Ishikawa (cell line): ENCODE measurements around the gene HAUS1.

Experiments
- CEBPB ChIP-seq: IDR thresholded peaks from 2 replicates; pipeline ENCODE4 v1.6.1; 2012
- CREB1 ChIP-seq: IDR thresholded peaks from 2 replicates; pipeline ENCODE4 v1.6.1; 2012; ENCODE audit warnings: low read depth
- EGR1 ChIP-seq: IDR thresholded peaks from 2 replicates; pipeline ENCODE4 v1.6.1; 2012
- EP300 ChIP-seq: IDR thresholded peaks from 2 replicates; pipeline ENCODE4 v1.6.1; 2012; ENCODE audit warnings: borderline replicate concordance
- FOXM1 ChIP-seq: IDR thresholded peaks from 2 replicates; pipeline ENCODE4 v1.6.1; 2012; ENCODE audit warnings: low read depth, borderline replicate concordance
- NFIC ChIP-seq: IDR thresholded peaks from 2 replicates; pipeline ENCODE4 v1.6.1; 2012
- RAD21 ChIP-seq: IDR thresholded peaks from 2 replicates; pipeline ENCODE4 v1.6.1; 2012; ENCODE audit warnings: low read depth
- TAF1 ChIP-seq: IDR thresholded peaks from 2 replicates; pipeline ENCODE4 v1.6.1; 2012; ENCODE audit warnings: low read depth, mild to moderate bottlenecking
- TCF12 ChIP-seq: IDR thresholded peaks from 2 replicates; pipeline ENCODE4 v1.6.1; 2012; ENCODE audit warnings: low read depth
- TEAD4 ChIP-seq: IDR thresholded peaks from 2 replicates; pipeline ENCODE4 v1.6.1; 2012
- USF1 ChIP-seq: IDR thresholded peaks from 2 replicates; pipeline ENCODE4 v1.6.1; 2012
- YY1 ChIP-seq: IDR thresholded peaks from 2 replicates; pipeline ENCODE4 v1.6.1; 2012; ENCODE audit warnings: low read depth
- ZBTB7A ChIP-seq: IDR thresholded peaks from 2 replicates; pipeline ENCODE4 v1.6.1; 2012; ENCODE audit warnings: low read depth
- TF ChIP-seq, protein P1 (sequence below): IDR thresholded peaks from 2 replicates; pipeline ENCODE4 v1.6.1; 2012
- TF ChIP-seq, protein P2 (sequence below): IDR thresholded peaks from 2 replicates; pipeline ENCODE4 v1.6.1; 2012; ENCODE audit warnings: low read depth, mild to moderate bottlenecking

HAUS1 gene

GRCh38 chr18:46173393-46174341 lies 69.5 kb downstream of the HAUS1 start:
- TF ChIP-seq NFIC (peak; percentile 12; the same call in 1 of the 2 replicates), TEAD4 (peak; percentile 29; the same call in 1 of the 2 replicates), TAF1 (peak; percentile 84), CEBPB (no peak; the same call in 1 of the 2 replicates), RAD21 (peak; percentile 73), FOXM1 (0 out of 2 replicates have a peak, but pooled peaks have one; percentile 30), EP300 (peak; percentile 21; the same call in 1 of the 2 replicates), YY1 (peak; percentile 82), EGR1 (peak; percentile 52), CREB1 (peak; percentile 59; the same call in 1 of the 2 replicates), ZBTB7A (peak; percentile 96), USF1 (peak; percentile 10; the same call in 1 of the 2 replicates), TCF12 (peak; percentile 79)
- TF ChIP-seq, protein P1, sequence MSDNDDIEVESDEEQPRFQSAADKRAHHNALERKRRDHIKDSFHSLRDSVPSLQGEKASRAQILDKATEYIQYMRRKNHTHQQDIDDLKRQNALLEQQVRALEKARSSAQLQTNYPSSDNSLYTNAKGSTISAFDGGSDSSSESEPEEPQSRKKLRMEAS: peak; percentile 51
- TF ChIP-seq, protein P2, sequence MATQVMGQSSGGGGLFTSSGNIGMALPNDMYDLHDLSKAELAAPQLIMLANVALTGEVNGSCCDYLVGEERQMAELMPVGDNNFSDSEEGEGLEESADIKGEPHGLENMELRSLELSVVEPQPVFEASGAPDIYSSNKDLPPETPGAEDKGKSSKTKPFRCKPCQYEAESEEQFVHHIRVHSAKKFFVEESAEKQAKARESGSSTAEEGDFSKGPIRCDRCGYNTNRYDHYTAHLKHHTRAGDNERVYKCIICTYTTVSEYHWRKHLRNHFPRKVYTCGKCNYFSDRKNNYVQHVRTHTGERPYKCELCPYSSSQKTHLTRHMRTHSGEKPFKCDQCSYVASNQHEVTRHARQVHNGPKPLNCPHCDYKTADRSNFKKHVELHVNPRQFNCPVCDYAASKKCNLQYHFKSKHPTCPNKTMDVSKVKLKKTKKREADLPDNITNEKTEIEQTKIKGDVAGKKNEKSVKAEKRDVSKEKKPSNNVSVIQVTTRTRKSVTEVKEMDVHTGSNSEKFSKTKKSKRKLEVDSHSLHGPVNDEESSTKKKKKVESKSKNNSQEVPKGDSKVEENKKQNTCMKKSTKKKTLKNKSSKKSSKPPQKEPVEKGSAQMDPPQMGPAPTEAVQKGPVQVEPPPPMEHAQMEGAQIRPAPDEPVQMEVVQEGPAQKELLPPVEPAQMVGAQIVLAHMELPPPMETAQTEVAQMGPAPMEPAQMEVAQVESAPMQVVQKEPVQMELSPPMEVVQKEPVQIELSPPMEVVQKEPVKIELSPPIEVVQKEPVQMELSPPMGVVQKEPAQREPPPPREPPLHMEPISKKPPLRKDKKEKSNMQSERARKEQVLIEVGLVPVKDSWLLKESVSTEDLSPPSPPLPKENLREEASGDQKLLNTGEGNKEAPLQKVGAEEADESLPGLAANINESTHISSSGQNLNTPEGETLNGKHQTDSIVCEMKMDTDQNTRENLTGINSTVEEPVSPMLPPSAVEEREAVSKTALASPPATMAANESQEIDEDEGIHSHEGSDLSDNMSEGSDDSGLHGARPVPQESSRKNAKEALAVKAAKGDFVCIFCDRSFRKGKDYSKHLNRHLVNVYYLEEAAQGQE: no peak

DNA sequence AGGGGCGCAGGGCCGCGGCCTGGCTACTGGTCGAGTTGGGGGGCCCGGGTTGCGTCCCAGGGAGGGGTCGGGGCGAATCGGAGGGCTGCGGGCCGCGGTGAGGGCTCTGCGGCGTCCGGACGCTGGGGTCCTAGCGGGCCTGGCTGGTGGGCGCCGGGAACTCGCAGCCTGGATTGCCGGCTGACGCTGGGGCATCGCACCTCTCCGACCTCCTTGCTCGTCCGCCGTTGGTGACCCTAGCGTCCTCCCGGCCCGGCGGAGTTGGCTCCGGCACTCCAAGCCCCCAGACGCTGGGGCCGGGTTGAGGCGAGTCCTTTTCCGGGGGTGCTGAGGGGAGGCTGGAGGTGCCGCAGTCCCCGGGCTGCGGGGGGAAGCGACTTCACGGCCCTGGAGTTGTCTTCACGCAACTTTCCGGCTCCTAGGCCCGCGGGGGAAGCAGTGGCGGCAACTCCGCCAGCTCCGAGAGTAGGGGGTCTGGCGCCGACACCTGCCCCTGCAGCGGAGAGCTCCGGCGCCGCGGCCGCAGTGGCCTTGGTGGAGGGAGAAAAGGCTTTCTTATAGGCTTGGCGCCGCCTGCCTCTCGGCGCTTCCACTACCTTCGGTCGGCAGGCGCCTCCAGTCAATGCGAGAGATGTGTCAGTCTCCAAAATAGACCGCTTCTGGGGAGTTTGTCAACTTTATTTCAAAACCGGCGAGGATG lies 70.3 kb downstream of the HAUS1 start:
- TF ChIP-seq, protein P2: no peak
- TF ChIP-seq ZBTB7A: peak; percentile 25; the same call in 1 of the 2 replicates

GRCh38 chr18:46176001-46176400 lies 71.8 kb downstream of the HAUS1 start:
- TF ChIP-seq FOXM1 (no peak), TAF1 (no peak), RAD21 (no peak), CREB1 (no peak), TCF12 (no peak), CEBPB (no peak), ZBTB7A (no peak), NFIC (no peak), TEAD4 (no peak), EGR1 (no peak), USF1 (no peak), YY1 (no peak), EP300 (no peak)
- TF ChIP-seq, protein P1: no peak
- TF ChIP-seq, protein P2: no peak
